Effector memory CD8-positive, alpha-beta T cell (primary cell): ENCODE measurements around the gene OR7C2.
A peak's percentile ranks its signal among the peaks of the same experiment; 100 is the strongest.

Experiments used
- ATAC-seq: fragments of 150-1000 bp; cut with Tn5 transposase; replicated peaks from 2 replicates; pipeline ENCODE4 v1.10.0; 2021; ENCODE audit warnings: mild to moderate bottlenecking, moderate library complexity
- DNase-seq, 3 experiments: peaks; one replicate each; pipeline ENCODE4 v3.0.0; 2021
- H3K27ac Mint-ChIP-seq, 2 donors: one replicate each; pipeline ENCODE4 v1.8.0; 2022; ENCODE audit warnings: mild to moderate bottlenecking in 2 of 2, mixed read lengths in 2 of 2, moderate library complexity in 2 of 2
- H3K27me3 Mint-ChIP-seq, 2 donors: one replicate each; pipeline ENCODE4 v1.8.0; 2022; ENCODE audit warnings: mixed read lengths in 2 of 2
- H3K36me3 Mint-ChIP-seq: one replicate; pipeline ENCODE4 v1.8.0; 2022; ENCODE audit warnings: mild to moderate bottlenecking, moderate library complexity, mixed read lengths; ENCODE audit not compliant: insufficient read depth
- H3K4me1 Mint-ChIP-seq, 2 donors: one replicate each; pipeline ENCODE4 v1.8.0; 2022; ENCODE audit warnings: low read depth in 2 of 2, mixed read lengths in 2 of 2
- H3K4me3 Mint-ChIP-seq, 2 donors: one replicate each; pipeline ENCODE4 v1.8.0; 2022; ENCODE audit warnings: mild to moderate bottlenecking in 2 of 2, mixed read lengths in 2 of 2, moderate library complexity in 2 of 2
- H3K9me3 Mint-ChIP-seq, 2 donors: one replicate each; pipeline ENCODE4 v1.8.0; 2022; ENCODE audit warnings: mixed read lengths in 2 of 2

Gene OR7C2

GRCh38 chr19:14957464-14957863 is 16.2 kb downstream of the OR7C2 start:
- Mint-ChIP-seq H3K4me1 (no peaks in the 10 kb centered on the region), H3K9me3 (peaks cover 4 to 16% of the 10 kb centered on the region in 2 donors), H3K27me3 (peaks cover 29 to 43% of the 10 kb centered on the region in 2 donors), H3K36me3 (no peaks in the 10 kb centered on the region), H3K4me3 (no peak overlapping the region), H3K27ac (no peak overlapping the region)
- DNase-seq, result no peak
- ATAC-seq, result no peak

- DNase-seq (no peak), ATAC-seq (no peak)
- Mint-ChIP-seq H3K4me1 (no peaks in the 10 kb centered on the region), H3K27ac (no peak overlapping the region), H3K9me3 (peaks cover 4 to 16% of the 10 kb centered on the region in 2 donors), H3K4me3 (no peak overlapping the region), H3K36me3 (no peaks in the 10 kb centered on the region), H3K27me3 (peaks cover 23 to 32% of the 10 kb centered on the region in 2 donors)
Measured at GRCh38 chr19:14959263-14959662, 18.0 kb downstream of the OR7C2 start.

DNA sequence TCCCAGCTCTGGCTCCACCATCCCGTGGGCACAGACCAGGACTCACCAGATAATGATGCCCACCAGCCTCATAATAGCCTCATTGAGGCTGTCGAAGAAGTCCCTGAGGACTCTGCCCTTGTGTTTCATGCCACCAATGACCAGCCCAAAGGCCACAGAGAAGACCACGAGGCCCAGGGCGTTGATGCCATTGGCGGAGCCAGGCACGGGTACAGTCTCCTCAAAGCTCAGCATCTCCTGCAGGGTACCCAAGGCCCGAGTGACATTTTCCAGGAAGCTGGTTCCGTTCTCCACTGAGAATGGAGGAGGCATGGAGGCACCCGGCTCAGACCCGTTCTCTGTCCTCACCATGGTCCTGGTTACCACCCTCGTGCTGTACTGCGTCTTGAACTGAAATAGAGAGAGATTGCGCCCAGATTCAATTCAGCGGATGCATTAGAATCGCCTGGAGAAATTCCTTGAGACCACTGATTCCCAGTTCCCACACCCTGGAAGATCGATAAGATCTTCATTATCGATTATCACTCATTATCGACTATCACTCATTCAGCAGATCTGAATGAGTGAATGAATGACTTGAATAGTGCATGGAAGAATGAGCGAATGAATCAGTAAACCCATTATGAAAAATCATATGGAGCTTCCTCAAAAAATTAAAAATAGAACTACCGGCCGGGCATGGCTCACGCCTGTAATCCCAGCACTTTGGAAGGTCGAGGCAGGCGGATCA is 20.8 kb downstream of the OR7C2 start:
- Mint-ChIP-seq H3K27ac (no peak overlapping the region), H3K9me3 (peaks cover 4 to 10% of the 10 kb centered on the region in 2 donors)
- ATAC-seq, result no peak

DNA sequence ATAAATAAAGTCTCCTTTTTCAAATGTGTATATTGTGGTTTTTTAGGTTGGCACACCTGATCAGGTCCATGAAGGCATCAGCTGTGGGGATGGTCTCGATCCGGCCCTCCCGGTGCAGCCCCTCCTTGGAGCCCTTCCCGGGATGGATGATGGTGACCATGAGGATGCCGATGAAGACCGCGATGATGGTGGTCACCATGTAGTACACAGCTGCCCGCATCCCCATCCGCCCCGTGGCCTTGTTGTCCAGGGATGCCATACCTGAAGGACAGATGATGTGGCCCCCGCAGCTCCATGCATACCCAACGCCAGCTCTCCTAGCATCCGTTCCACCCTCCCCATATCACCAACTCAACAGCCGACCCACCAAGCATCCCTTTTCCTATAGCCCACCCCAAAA is 27.0 kb downstream of the OR7C2 start:
- H3K36me3 Mint-ChIP-seq, result no peaks in the 10 kb centered on the region
- DNase-seq (no peak), ATAC-seq (no peak)
- H3K4me1 Mint-ChIP-seq, result peaks cover 0 to 2% of the 10 kb centered on the region in 2 donors
- H3K27ac Mint-ChIP-seq, result no peak overlapping the region
- peaks cover 0 to 3% of the 10 kb centered on the region in 2 donors for H3K9me3 Mint-ChIP-seq
- no peak overlapping the region for H3K4me3 Mint-ChIP-seq
- peaks cover 18 to 52% of the 10 kb centered on the region in 2 donors for H3K27me3 Mint-ChIP-seq

More for the DNA sequence above, 20.8 kb downstream of the OR7C2 start:
- DNase-seq, result no peak
- Mint-ChIP-seq H3K4me3 (no peak overlapping the region), H3K4me1 (no peaks in the 10 kb centered on the region), H3K27me3 (peaks cover 6 to 11% of the 10 kb centered on the region in 2 donors), H3K36me3 (no peaks in the 10 kb centered on the region)

DNA sequence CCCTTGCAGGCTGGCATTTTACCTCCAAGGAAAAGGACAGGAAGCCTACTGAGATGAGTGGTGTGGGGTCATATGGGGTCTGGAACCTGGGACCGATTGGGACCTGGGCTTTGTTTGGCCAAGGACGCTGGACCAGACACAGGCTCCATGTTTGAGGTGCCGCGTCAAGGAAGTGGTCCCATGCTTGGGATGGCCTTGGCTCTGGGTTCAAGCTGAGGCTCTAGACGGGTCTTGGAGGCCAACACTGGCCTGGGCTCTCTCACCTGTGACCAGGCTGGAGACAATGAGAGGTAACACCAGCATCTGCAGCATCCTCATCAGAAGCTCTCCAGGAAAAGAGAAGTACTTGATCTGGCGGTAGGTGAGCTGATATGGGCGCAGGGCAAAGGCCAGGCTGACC is 30.2 kb downstream of the OR7C2 start:
- H3K4me1 Mint-ChIP-seq, result peaks cover 0 to 2% of the 10 kb centered on the region in 2 donors
- peaks cover 0 to 3% of the 10 kb centered on the region in 2 donors for H3K9me3 Mint-ChIP-seq
- no peak overlapping the region for H3K27ac Mint-ChIP-seq

DNA sequence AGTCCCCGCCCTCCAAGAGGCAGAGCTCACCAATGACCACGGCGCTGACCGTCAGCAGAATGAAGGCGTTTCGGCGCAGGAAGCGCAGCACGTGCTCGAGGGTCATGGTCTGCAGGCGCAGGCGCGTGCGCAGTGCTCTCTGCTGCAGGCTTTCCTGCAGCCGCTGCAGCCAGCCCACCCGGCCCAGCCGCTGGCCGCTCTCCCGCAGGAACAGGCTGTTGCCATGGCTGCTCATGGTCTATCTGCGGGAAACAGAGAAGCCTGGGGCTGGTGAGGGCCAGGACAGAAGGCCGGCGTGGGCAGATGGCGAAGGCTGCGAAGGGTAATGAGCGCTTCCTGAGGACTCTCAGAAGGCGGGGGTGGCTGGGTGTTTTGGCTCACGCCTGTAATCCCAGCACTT is 31.4 kb downstream of the OR7C2 start:
- Mint-ChIP-seq H3K27ac (no peak overlapping the region), H3K36me3 (no peaks in the 10 kb centered on the region), H3K27me3 (peaks cover 39 to 80% of the 10 kb centered on the region in 2 donors), H3K4me3 (no peak overlapping the region), H3K4me1 (peaks cover 0 to 2% of the 10 kb centered on the region in 2 donors), H3K9me3 (peaks cover 0 to 3% of the 10 kb centered on the region in 2 donors)
- DNase-seq (no peak), ATAC-seq (no peak)

More for the DNA sequence above, 30.2 kb downstream of the OR7C2 start:
- Mint-ChIP-seq H3K36me3 (no peaks in the 10 kb centered on the region), H3K27me3 (peaks cover 31 to 69% of the 10 kb centered on the region in 2 donors), H3K4me3 (no peak overlapping the region)
- DNase-seq (no peak), ATAC-seq (no peak)

DNA sequence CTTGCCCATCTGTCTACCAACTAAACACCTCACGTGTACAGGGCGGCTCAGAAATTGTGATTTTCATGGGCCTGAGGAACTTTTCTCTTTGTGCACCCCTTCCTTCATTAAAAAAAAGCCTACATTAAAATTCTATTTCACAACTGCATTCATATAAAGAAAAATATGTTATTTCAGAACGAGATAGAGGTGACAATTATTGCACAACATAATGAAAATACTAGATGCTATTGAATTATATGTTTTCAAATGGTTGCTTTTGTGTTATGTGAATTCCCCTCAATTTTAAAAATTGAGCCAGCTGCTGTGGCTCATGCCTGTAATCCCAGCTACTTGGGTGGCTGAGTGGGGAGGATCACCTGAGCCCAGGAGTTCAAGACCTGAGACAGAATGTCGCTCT is 33.2 kb downstream of the OR7C2 start:
- H3K27me3 Mint-ChIP-seq, result peaks cover 48 to 84% of the 10 kb centered on the region in 2 donors
- no peak overlapping the region for H3K27ac Mint-ChIP-seq
- H3K4me3 Mint-ChIP-seq, result no peak overlapping the region
- H3K9me3 Mint-ChIP-seq, result peaks cover 0 to 2% of the 10 kb centered on the region in 2 donors
- DNase-seq (no peak), ATAC-seq (no peak)
- no peaks in the 10 kb centered on the region for H3K36me3 Mint-ChIP-seq
- H3K4me1 Mint-ChIP-seq, result peaks cover 3% of the 10 kb centered on the region in 2 donors

GRCh38 chr19:14977128-14977527 is 35.8 kb downstream of the OR7C2 start:
- Mint-ChIP-seq H3K4me3 (no peak overlapping the region), H3K27me3 (peaks cover 59 to 84% of the 10 kb centered on the region in 2 donors)

DNA sequence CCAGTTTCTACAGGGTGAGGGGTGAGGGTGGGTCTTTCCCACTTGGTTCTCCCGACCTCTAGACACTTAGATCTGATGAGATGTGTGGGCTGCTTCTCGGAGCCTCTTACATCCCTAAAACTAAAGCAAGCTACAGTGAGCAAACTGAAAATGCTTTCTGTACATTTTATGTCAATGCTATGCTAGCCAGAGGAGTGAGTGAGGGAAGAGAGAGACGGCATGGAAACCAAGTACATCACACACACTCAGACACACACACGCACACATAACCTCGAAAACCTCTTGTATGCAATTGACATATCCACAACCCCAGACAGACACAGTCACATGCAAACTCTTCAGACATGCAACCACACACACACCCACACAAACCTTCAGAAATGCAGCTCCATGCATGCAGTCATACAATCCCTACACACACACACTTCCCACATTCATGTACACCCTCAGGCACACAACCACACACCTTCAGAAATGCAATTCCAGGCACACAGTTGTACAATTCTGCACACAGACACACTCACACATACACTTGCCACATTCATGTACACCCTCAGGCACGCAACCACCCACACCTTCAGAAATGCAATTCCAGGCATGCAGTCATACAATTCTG is 37.0 kb downstream of the OR7C2 start:
- Mint-ChIP-seq H3K27ac (no peak overlapping the region), H3K4me1 (peaks cover 3% of the 10 kb centered on the region in 2 donors), H3K36me3 (peaks cover 3% of the 10 kb centered on the region), H3K27me3 (peaks cover 54 to 80% of the 10 kb centered on the region in 2 donors), H3K4me3 (no peak overlapping the region), H3K9me3 (no peaks in the 10 kb centered on the region)
- DNase-seq (no peak), ATAC-seq (no peak)

More at GRCh38 chr19:14977128-14977527, 35.8 kb downstream of the OR7C2 start:
- ATAC-seq (no peak), DNase-seq (no peak)
- Mint-ChIP-seq H3K36me3 (peaks cover 3% of the 10 kb centered on the region), H3K27ac (no peak overlapping the region), H3K4me1 (peaks cover 3% of the 10 kb centered on the region in 2 donors), H3K9me3 (no peaks in the 10 kb centered on the region)

DNA sequence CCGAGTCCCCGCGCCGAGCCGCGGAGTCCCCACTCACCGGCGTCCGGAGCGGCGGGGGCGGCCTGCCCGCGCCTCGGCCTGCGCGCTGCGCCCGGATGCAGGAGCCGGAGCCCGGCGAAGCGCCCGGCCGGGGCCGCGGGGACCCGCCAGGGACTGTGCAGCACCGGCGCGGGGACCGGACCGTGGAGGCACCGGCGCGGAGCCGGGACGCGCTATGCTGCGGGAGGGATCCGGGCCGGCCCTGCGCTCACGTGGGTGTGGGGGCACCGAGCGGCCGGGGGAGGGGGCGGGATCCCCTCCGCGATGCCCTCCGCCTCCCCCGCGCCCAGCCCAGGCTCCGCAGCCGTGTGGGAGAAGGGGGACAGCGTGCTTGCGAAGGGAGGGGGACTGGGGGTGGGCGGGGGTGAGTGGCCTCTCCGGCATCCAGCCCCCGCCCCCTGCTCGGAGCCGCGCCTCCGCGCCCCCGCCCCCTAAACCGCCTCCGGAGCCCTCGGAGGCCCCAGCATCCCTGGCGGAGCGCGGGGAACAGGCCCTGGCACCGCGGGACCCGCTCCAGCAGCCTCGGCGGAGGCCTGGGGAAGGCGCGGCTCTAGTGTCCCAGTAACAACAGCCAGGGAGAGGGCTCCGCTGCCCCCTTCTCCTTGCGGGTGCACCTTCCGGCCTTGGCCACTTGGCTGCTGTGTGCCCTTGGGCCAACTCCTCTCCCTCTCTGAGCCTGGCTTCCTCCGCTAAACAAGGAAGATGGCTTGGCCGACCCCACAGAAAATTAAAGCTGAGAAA is 38.4 kb downstream of the OR7C2 start, which contains the start of gene SLC1A6:
Gene SLC1A6 (minus strand): TSS at position 389 of the 780 bp plus-strand sequence. CDS start 6,954 bp downstream, outside the sequence.
- Mint-ChIP-seq H3K27ac (no peak within 1 kb of the TSS), H3K27me3 (peaks cover 52 to 74% of the 10 kb centered on the region in 2 donors), H3K4me1 (peaks cover 3% of the 10 kb centered on the region in 2 donors), H3K36me3 (peaks cover 3% of the 10 kb centered on the region), H3K9me3 (no peaks in the 10 kb centered on the region), H3K4me3 (peak within 1 kb of the TSS in 1 of 2 donors; percentile 15)
- ATAC-seq, result no peak
- no peak for DNase-seq

DNA sequence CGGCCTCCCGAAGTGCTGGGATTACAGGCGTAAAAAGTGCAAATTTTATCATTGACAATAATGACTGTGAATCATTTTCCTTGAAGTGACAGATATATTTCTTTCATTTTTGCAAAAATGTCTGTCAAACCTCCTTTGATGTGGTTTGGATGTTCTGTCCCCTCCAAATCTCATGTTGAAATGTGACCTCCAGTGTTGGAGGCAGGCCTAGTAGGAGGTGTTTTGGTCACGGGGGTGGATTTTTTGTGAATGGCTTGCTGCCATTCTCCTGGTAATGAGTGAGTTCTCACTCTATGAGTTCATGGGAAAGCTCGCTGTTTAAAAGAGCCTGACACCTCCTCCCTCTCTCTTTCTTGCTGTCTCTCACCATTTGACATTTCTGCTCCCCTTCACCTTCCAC is 43.8 kb downstream of the OR7C2 start:
- H3K4me1 Mint-ChIP-seq, result no peaks in the 10 kb centered on the region
- DNase-seq, result no peak
- H3K9me3 Mint-ChIP-seq, result no peaks in the 10 kb centered on the region
- no peak for ATAC-seq
- no peak overlapping the region for H3K27ac Mint-ChIP-seq
- no peak overlapping the region for H3K4me3 Mint-ChIP-seq
- H3K27me3 Mint-ChIP-seq, result peaks cover 36 to 56% of the 10 kb centered on the region in 2 donors
- peaks cover 3% of the 10 kb centered on the region for H3K36me3 Mint-ChIP-seq
